ENCODE data around the gene OR2T2.
A peak's percentile ranks its signal among the peaks of the same experiment; 100 is the strongest.
"Not testable (repeated sequence)": the region's sequence is repeated elsewhere in the genome, so short reads cannot be mapped to it uniquely, and the experiment has no call there.

Gene OR2T2

GRCh38 chr1:248450466-248451145, 5.2 kb downstream of the OR2T2 start:
- not testable (repeated sequence) for DNase-seq

GRCh38 chr1:248453619-248454018, 8.2 kb downstream of the OR2T2 start:
- not testable (repeated sequence) for DNase-seq

GRCh38 chr1:248455045-248455444, 9.6 kb downstream of the OR2T2 start:
- not testable (repeated sequence) for DNase-seq

GRCh38 chr1:248456635-248457034, 11.2 kb downstream of the OR2T2 start:
- DNase-seq, result not testable (repeated sequence)

- not testable (repeated sequence) for DNase-seq
Measured at GRCh38 chr1:248459117-248459516, 13.7 kb downstream of the OR2T2 start.

- DNase-seq, result no peak
Measured at GRCh38 chr1:248471154-248471553, 25.7 kb downstream of the OR2T2 start.

- not testable (repeated sequence) for DNase-seq
Measured at GRCh38 chr1:248472111-248472510, 26.7 kb downstream of the OR2T2 start.

GRCh38 chr1:248473051-248473450, 27.6 kb downstream of the OR2T2 start, which contains the start of gene OR2T3:
TSS of gene OR2T3 (plus strand) at chr1:248473351. CDS start at chr1:248473351, 0 bp downstream.
- DNase-seq, result not testable (repeated sequence)

- DNase-seq, result not testable (repeated sequence)
Measured at GRCh38 chr1:248475660-248476059, 30.2 kb downstream of the OR2T2 start.

GRCh38 chr1:248481686-248482579, 36.5 kb downstream of the OR2T2 start:
- peak in 1 of 2 experiments; percentile 7 for DNase-seq

- not testable (repeated sequence) for DNase-seq
Measured at GRCh38 chr1:248488289-248488688, 42.9 kb downstream of the OR2T2 start, which contains the start of gene OR2T5. TSS of gene OR2T5 (plus strand) at chr1:248488589. CDS start at chr1:248488589, 0 bp downstream.

- DNase-seq, result not testable (repeated sequence)
Measured at GRCh38 chr1:248496661-248497060, 51.2 kb downstream of the OR2T2 start.

- DNase-seq, result not testable (repeated sequence)
Measured at GRCh38 chr1:248500305-248501035, 55.0 kb downstream of the OR2T2 start.
